IPS-15b (cell line): ENCODE results near the gene BTF3.

Experiments used
- H3K27me3 ChIP-seq: one replicate; pipeline ENCODE4 v1.6.1; 2013; ENCODE audit warnings: low read length; ENCODE audit not compliant: control insufficient read depth, insufficient read depth
- H3K36me3 ChIP-seq: one replicate; pipeline ENCODE4 v1.6.1; 2013; ENCODE audit warnings: low read length; ENCODE audit not compliant: control insufficient read depth, insufficient read depth
- H3K4me1 ChIP-seq: one replicate; pipeline ENCODE4 v1.6.1; 2013; ENCODE audit warnings: mild to moderate bottlenecking, low read length; ENCODE audit not compliant: control insufficient read depth, insufficient read depth
- H3K4me3 ChIP-seq: one replicate; pipeline ENCODE4 v1.5.1; 2013; ENCODE audit warnings: low read depth, low read length
- H3K9ac ChIP-seq: one replicate; pipeline ENCODE4 v1.6.1; 2013; ENCODE audit warnings: low read depth, mild to moderate bottlenecking, low read length
- H3K9me3 ChIP-seq: one replicate; pipeline ENCODE4 v1.6.1; 2013; ENCODE audit warnings: mild to moderate bottlenecking, low read length; ENCODE audit not compliant: control insufficient read depth, insufficient read depth

BTF3 gene

GRCh38 chr5:73531356-73531755 lies 33.1 kb downstream of the BTF3 start:
- Histone ChIP-seq H3K4me1 (peaks cover 8% of the 10 kb centered on the region), H3K27me3 (no peaks in the 10 kb centered on the region), H3K36me3 (no peaks in the 10 kb centered on the region), H3K4me3 (no peak overlapping the region), H3K9me3 (no peaks in the 10 kb centered on the region), H3K9ac (no peak overlapping the region)

GRCh38 chr5:73532195-73532594 lies 34.0 kb downstream of the BTF3 start:
- Histone ChIP-seq H3K9me3 (no peaks in the 10 kb centered on the region), H3K4me3 (no peak overlapping the region), H3K27me3 (no peaks in the 10 kb centered on the region), H3K4me1 (peaks cover 8% of the 10 kb centered on the region), H3K9ac (no peak overlapping the region), H3K36me3 (no peaks in the 10 kb centered on the region)

- Histone ChIP-seq H3K27me3 (no peaks in the 10 kb centered on the region), H3K9ac (no peak overlapping the region), H3K36me3 (no peaks in the 10 kb centered on the region), H3K4me1 (peaks cover 2% of the 10 kb centered on the region), H3K9me3 (no peaks in the 10 kb centered on the region), H3K4me3 (no peak overlapping the region)
Observed at GRCh38 chr5:73534011-73534644, 35.9 kb downstream of the BTF3 start.

GRCh38 chr5:73534971-73535370 lies 36.7 kb downstream of the BTF3 start:
- H3K4me3 ChIP-seq: no peak overlapping the region
- H3K27me3 ChIP-seq: no peaks in the 10 kb centered on the region
- no peaks in the 10 kb centered on the region for H3K4me1 ChIP-seq
- H3K9me3 ChIP-seq: no peaks in the 10 kb centered on the region
- no peak overlapping the region for H3K9ac ChIP-seq
- no peaks in the 10 kb centered on the region for H3K36me3 ChIP-seq

GRCh38 chr5:73539730-73540129 lies 41.5 kb downstream of the BTF3 start:
- H3K27me3 ChIP-seq: no peaks in the 10 kb centered on the region
- no peak overlapping the region for H3K4me3 ChIP-seq
- H3K9ac ChIP-seq: no peak overlapping the region
- H3K36me3 ChIP-seq: no peaks in the 10 kb centered on the region
- peaks cover 6% of the 10 kb centered on the region for H3K4me1 ChIP-seq
- no peaks in the 10 kb centered on the region for H3K9me3 ChIP-seq

- Histone ChIP-seq H3K9me3 (no peaks in the 10 kb centered on the region), H3K4me1 (peaks cover 6% of the 10 kb centered on the region), H3K4me3 (no peak overlapping the region), H3K9ac (no peak overlapping the region), H3K27me3 (no peaks in the 10 kb centered on the region), H3K36me3 (no peaks in the 10 kb centered on the region)
Observed at GRCh38 chr5:73540192-73540591, 42.0 kb downstream of the BTF3 start.

GRCh38 chr5:73542020-73542419 lies 43.8 kb downstream of the BTF3 start:
- no peak overlapping the region for H3K9ac ChIP-seq

GRCh38 chr5:73544429-73545402 lies 46.5 kb downstream of the BTF3 start:
- no peaks in the 10 kb centered on the region for H3K9me3 ChIP-seq
- H3K36me3 ChIP-seq: no peaks in the 10 kb centered on the region
- H3K4me3 ChIP-seq: no peak overlapping the region
- no peak overlapping the region for H3K9ac ChIP-seq
- H3K4me1 ChIP-seq: peaks cover 6% of the 10 kb centered on the region
- H3K27me3 ChIP-seq: no peaks in the 10 kb centered on the region

More at GRCh38 chr5:73542020-73542419, 43.8 kb downstream of the BTF3 start:
- Histone ChIP-seq H3K4me3 (no peak overlapping the region), H3K9me3 (no peaks in the 10 kb centered on the region), H3K4me1 (peaks cover 6% of the 10 kb centered on the region), H3K36me3 (no peaks in the 10 kb centered on the region), H3K27me3 (no peaks in the 10 kb centered on the region)

GRCh38 chr5:73545403-73545779 lies 47.1 kb downstream of the BTF3 start:
- Histone ChIP-seq H3K27me3 (no peaks in the 10 kb centered on the region), H3K4me1 (peaks cover 6% of the 10 kb centered on the region), H3K4me3 (no peak overlapping the region), H3K36me3 (no peaks in the 10 kb centered on the region), H3K9ac (no peak overlapping the region), H3K9me3 (no peaks in the 10 kb centered on the region)

GRCh38 chr5:73550016-73550415 lies 51.8 kb downstream of the BTF3 start:
- H3K4me3 ChIP-seq: no peak overlapping the region
- no peaks in the 10 kb centered on the region for H3K36me3 ChIP-seq
- H3K4me1 ChIP-seq: no peaks in the 10 kb centered on the region
- H3K27me3 ChIP-seq: no peaks in the 10 kb centered on the region
- no peaks in the 10 kb centered on the region for H3K9me3 ChIP-seq
- H3K9ac ChIP-seq: no peak overlapping the region

GRCh38 chr5:73552642-73553041 lies 54.4 kb downstream of the BTF3 start:
- H3K9me3 ChIP-seq: no peaks in the 10 kb centered on the region
- H3K9ac ChIP-seq: no peak overlapping the region
- H3K4me3 ChIP-seq: no peak overlapping the region
- no peaks in the 10 kb centered on the region for H3K36me3 ChIP-seq
- H3K27me3 ChIP-seq: no peaks in the 10 kb centered on the region
- no peaks in the 10 kb centered on the region for H3K4me1 ChIP-seq
